ENCODE measurements around the gene RHBDF1.

The RHBDF1 gene

GRCh38 chr16:71540-72401 is 660 bp downstream of the RHBDF1 start:
- DNase-seq = no peak

GRCh38 chr16:71210-71539 is 1.3 kb downstream of the RHBDF1 start:
- no peak for DNase-seq

- DNase-seq = no peak
Observed at GRCh38 chr16:69181-69580, 3.2 kb downstream of the RHBDF1 start.

GRCh38 chr16:67884-68789 is 4.3 kb downstream of the RHBDF1 start:
- DNase-seq = no peak

GRCh38 chr16:67183-67791 is 5.1 kb downstream of the RHBDF1 start:
- DNase-seq = no peak

- DNase-seq = no peak
Observed at GRCh38 chr16:66309-67182, 5.9 kb downstream of the RHBDF1 start.

GRCh38 chr16:65745-66144 is 6.7 kb downstream of the RHBDF1 start:
- DNase-seq = peak; percentile 97

- no peak for DNase-seq
Observed at GRCh38 chr16:64914-65255, 7.5 kb downstream of the RHBDF1 start.

- no peak for DNase-seq
Observed at GRCh38 chr16:63998-64913, 8.2 kb downstream of the RHBDF1 start.

- DNase-seq = no peak
Observed at GRCh38 chr16:63466-63865, 9.0 kb downstream of the RHBDF1 start.

GRCh38 chr16:62968-63391 is 9.5 kb downstream of the RHBDF1 start:
- no peak for DNase-seq

GRCh38 chr16:62283-62967 is 10.0 kb downstream of the RHBDF1 start:
- DNase-seq = no peak

- no peak for DNase-seq
Observed at GRCh38 chr16:61879-62281, 10.6 kb downstream of the RHBDF1 start.

- no peak for DNase-seq
Observed at GRCh38 chr16:60929-61878, 11.2 kb downstream of the RHBDF1 start.

GRCh38 chr16:60166-60565 is 12.3 kb downstream of the RHBDF1 start:
- DNase-seq = no peak

GRCh38 chr16:59440-60059 is 12.9 kb downstream of the RHBDF1 start:
- no peak for DNase-seq

GRCh38 chr16:58491-59439 is 13.7 kb downstream of the RHBDF1 start:
- DNase-seq = no peak

- no peak for DNase-seq
Observed at GRCh38 chr16:57711-58110, 14.7 kb downstream of the RHBDF1 start.

All from activated CD8-positive, alpha-beta memory T cell treated with anti-CD3 and anti-CD28 coated beads for 24 hours (primary cell).